GM18868 (cell line): ENCODE measurements around the gene RNASE7.
"Not testable (repeated sequence)": the region's sequence is repeated elsewhere in the genome, so short reads cannot be mapped to it uniquely, and the experiment has no call there.

Source experiments
- ATAC-seq: cut with Tn5 transposase; IDR thresholded peaks from one replicate; pipeline ENCODE4 v1.9.1; 2021; ENCODE audit warnings: mild to moderate bottlenecking, moderate library complexity; ENCODE audit not compliant: unreplicated experiment

Gene RNASE7

GRCh38 chr14:21023174-21023573 is 19.0 kb upstream of the RNASE7 start:
- ATAC-seq = no peak

- no peak for ATAC-seq
Observed at GRCh38 chr14:21023817-21024584, 18.2 kb upstream of the RNASE7 start.

GRCh38 chr14:21024585-21025370 is 17.4 kb upstream of the RNASE7 start, which contains the start of gene NDRG2:
Gene NDRG2, minus strand, starts transcription at chr14:21025061. Its CDS starts 1,746 bp downstream, at chr14:21023315.
- peak; percentile 80 for ATAC-seq

- no peak for ATAC-seq
Observed at GRCh38 chr14:21025371-21026273, 16.5 kb upstream of the RNASE7 start.

- ATAC-seq = no peak
Observed at GRCh38 chr14:21026274-21026987, 15.7 kb upstream of the RNASE7 start.

GRCh38 chr14:21026988-21027315 is 15.2 kb upstream of the RNASE7 start:
- ATAC-seq = no peak

- no peak for ATAC-seq
Observed at GRCh38 chr14:21029917-21030316, 12.2 kb upstream of the RNASE7 start, which contains the start of gene TPPP2. Gene TPPP2, plus strand, starts transcription at chr14:21030217. Its CDS starts 365 bp downstream, at chr14:21030582.

GRCh38 chr14:21030531-21030930 is 11.6 kb upstream of the RNASE7 start:
- ATAC-seq = no peak

GRCh38 chr14:21032326-21033132 is 9.6 kb upstream of the RNASE7 start:
- no peak for ATAC-seq

GRCh38 chr14:21033133-21033698 is 8.9 kb upstream of the RNASE7 start:
- ATAC-seq = no peak

GRCh38 chr14:21034707-21035106 is 7.5 kb upstream of the RNASE7 start, which contains the start of gene RNASE13:
Gene RNASE13, minus strand, starts transcription at chr14:21034807. Its CDS starts 519 bp downstream, at chr14:21034288.
- no peak for ATAC-seq

- ATAC-seq = no peak
Observed at GRCh38 chr14:21036751-21037150, 5.4 kb upstream of the RNASE7 start.

GRCh38 chr14:21037156-21037555 is 5.0 kb upstream of the RNASE7 start:
- no peak for ATAC-seq

- no peak for ATAC-seq
Observed at GRCh38 chr14:21038441-21039422, 3.4 kb upstream of the RNASE7 start.

- peak; percentile 54 for ATAC-seq
Observed at GRCh38 chr14:21039585-21040369, 2.4 kb upstream of the RNASE7 start.

GRCh38 chr14:21040370-21040925 is 1.7 kb upstream of the RNASE7 start:
- no peak for ATAC-seq

- ATAC-seq = not testable (repeated sequence)
Observed at GRCh38 chr14:21040941-21041340, 1.2 kb upstream of the RNASE7 start.
